ENCODE measurements around the gene FAM43B.
A peak's percentile ranks its signal among the peaks of the same experiment; 100 is the strongest.

- TF ChIP-seq, protein P1, sequence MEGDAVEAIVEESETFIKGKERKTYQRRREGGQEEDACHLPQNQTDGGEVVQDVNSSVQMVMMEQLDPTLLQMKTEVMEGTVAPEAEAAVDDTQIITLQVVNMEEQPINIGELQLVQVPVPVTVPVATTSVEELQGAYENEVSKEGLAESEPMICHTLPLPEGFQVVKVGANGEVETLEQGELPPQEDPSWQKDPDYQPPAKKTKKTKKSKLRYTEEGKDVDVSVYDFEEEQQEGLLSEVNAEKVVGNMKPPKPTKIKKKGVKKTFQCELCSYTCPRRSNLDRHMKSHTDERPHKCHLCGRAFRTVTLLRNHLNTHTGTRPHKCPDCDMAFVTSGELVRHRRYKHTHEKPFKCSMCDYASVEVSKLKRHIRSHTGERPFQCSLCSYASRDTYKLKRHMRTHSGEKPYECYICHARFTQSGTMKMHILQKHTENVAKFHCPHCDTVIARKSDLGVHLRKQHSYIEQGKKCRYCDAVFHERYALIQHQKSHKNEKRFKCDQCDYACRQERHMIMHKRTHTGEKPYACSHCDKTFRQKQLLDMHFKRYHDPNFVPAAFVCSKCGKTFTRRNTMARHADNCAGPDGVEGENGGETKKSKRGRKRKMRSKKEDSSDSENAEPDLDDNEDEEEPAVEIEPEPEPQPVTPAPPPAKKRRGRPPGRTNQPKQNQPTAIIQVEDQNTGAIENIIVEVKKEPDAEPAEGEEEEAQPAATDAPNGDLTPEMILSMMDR (IDR thresholded peaks at IDR 0.05): peak; percentile 73
- no peak for TF ChIP-seq ZFX (IDR thresholded peaks at IDR 0.05; ENCODE audit: borderline replicate concordance)
These were observed 22.5 kb downstream of the FAM43B start for GRCh38 chr1:20574686-20575540.

Data from 22Rv1 (cell line).